ENCODE data around the gene BPIFB3. TPM values are rescaled to one million over a fixed set of nuclear protein-coding genes. Genes with fewer than 3 reads are reported as not detected.

BPIFB3 gene
- total RNA-seq, 1 donor from 2014 or later: not detected

GRCh38 chr20:33064572-33065287 lies 11.0 kb downstream of the BPIFB3 start:
- Mint-ChIP-seq H3K27ac (peak overlapping the region; percentile 49), H3K4me3 (no peak overlapping the region), H3K27me3 (peaks cover 16% of the 10 kb centered on the region), H3K4me1 (ENCODE audit: unreplicated experiment) (no peaks in the 10 kb centered on the region), H3K36me3 (no peaks in the 10 kb centered on the region), H3K9me3 (no peaks in the 10 kb centered on the region)
- no peak for TF ChIP-seq CTCF (conservative IDR thresholded peaks at IDR 0.05)
- no peak for DNase-seq (ENCODE audit: extremely low spot score, unreplicated experiment)

- TF ChIP-seq CTCF (conservative IDR thresholded peaks at IDR 0.05): no peak
Measured at GRCh38 chr20:33065785-33066184, 12.1 kb downstream of the BPIFB3 start.

GRCh38 chr20:33067806-33068205 lies 14.1 kb downstream of the BPIFB3 start:
- H3K9me3 Mint-ChIP-seq: no peaks in the 10 kb centered on the region
- no peaks in the 10 kb centered on the region for H3K4me1 Mint-ChIP-seq (ENCODE audit: unreplicated experiment)
- H3K27ac Mint-ChIP-seq: no peak overlapping the region
- no peaks in the 10 kb centered on the region for H3K36me3 Mint-ChIP-seq
- DNase-seq (ENCODE audit: extremely low spot score, unreplicated experiment): no peak
- H3K27me3 Mint-ChIP-seq: peaks cover 32% of the 10 kb centered on the region
- no peak overlapping the region for H3K4me3 Mint-ChIP-seq
- no peak for TF ChIP-seq CTCF (conservative IDR thresholded peaks at IDR 0.05)

More at GRCh38 chr20:33065785-33066184, 12.1 kb downstream of the BPIFB3 start:
- Mint-ChIP-seq H3K27ac (no peak overlapping the region), H3K4me1 (ENCODE audit: unreplicated experiment) (no peaks in the 10 kb centered on the region), H3K4me3 (no peak overlapping the region), H3K36me3 (no peaks in the 10 kb centered on the region), H3K9me3 (no peaks in the 10 kb centered on the region), H3K27me3 (peaks cover 22% of the 10 kb centered on the region)
- DNase-seq (ENCODE audit: extremely low spot score, unreplicated experiment): no peak

- Mint-ChIP-seq H3K9me3 (no peaks in the 10 kb centered on the region), H3K4me1 (ENCODE audit: unreplicated experiment) (no peaks in the 10 kb centered on the region), H3K4me3 (no peak overlapping the region), H3K36me3 (no peaks in the 10 kb centered on the region), H3K27me3 (peaks cover 36% of the 10 kb centered on the region), H3K27ac (no peak overlapping the region)
- no peak for DNase-seq (ENCODE audit: extremely low spot score, unreplicated experiment)
- TF ChIP-seq CTCF (conservative IDR thresholded peaks at IDR 0.05): no peak
Measured at GRCh38 chr20:33068251-33068939, 14.7 kb downstream of the BPIFB3 start.

- Mint-ChIP-seq H3K4me3 (no peak overlapping the region), H3K9me3 (no peaks in the 10 kb centered on the region), H3K27me3 (peaks cover 42% of the 10 kb centered on the region), H3K4me1 (ENCODE audit: unreplicated experiment) (no peaks in the 10 kb centered on the region), H3K36me3 (no peaks in the 10 kb centered on the region), H3K27ac (no peak overlapping the region)
- TF ChIP-seq CTCF (conservative IDR thresholded peaks at IDR 0.05): no peak
- DNase-seq (ENCODE audit: extremely low spot score, unreplicated experiment): no peak
Measured at GRCh38 chr20:33069673-33070072, 16.0 kb downstream of the BPIFB3 start.
